ENCODE data around the gene OR2T29.
"Not testable (repeated sequence)": the region's sequence is repeated elsewhere in the genome, so short reads cannot be mapped to it uniquely, and the experiment has no call there.

OR2T29 gene

DNA sequence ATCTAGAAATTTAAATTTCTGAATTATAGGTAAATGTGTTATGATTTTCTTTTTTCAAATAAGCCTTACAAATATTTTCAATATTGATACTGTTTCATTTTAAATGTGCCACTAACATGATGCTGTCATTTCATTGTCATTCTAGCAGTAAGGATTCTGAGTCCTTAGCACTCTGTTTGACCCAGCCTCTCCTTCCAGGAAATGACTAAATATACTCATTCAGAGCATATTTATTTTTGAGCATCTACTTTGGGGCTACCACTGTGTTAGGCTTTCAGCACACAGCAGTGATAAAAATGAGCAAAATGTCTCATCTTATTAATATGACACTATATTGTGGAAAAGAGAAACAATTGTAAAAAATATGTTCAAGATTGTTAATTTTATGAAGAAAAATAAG lies 52.4 kb downstream of the OR2T29 start:
- DNase-seq (ENCODE audit: low read depth): not testable (repeated sequence)

DNA sequence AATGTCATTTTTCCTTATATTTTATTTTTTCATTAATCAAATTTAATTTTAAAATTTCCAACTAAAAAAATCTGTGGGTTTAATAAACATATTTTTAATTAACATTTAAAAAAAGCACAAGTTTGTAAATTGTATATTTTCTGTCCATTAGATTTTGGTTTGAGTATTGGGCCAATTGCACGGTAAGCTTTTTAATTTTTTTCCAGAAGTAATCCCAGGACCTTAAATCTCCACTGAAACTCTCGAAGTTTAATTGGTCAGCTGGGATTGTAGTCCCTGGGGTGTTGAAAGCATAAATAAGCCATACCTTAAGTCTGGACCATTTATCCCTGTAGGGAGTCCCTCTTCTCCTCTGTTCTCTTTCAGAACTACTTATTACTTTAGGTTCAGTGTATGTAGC lies 54.8 kb downstream of the OR2T29 start, which contains the start of gene OR2G6:
OR2G6 (plus strand) TSS at position 301 of the 400 bp plus-strand sequence. CDS start 13,574 bp downstream, outside the sequence.
- not testable (repeated sequence) for DNase-seq (ENCODE audit: low read depth)

Data from ELR (cell line).